WTC11 (cell line): ENCODE measurements around the gene USP15.

ENCODE experiments used
- ELF4 ChIP-seq: sonication (generic); formaldehyde crosslinking; IDR thresholded peaks from 2 replicates; pipeline ENCODE4 v1.8.1; 2022; ENCODE audit warnings: low read depth, mild to moderate bottlenecking, moderate library complexity, missing genetic modification reagents
- NR1H2 ChIP-seq: sonication (generic); formaldehyde crosslinking; IDR thresholded peaks from 2 replicates; pipeline ENCODE4 v1.9.0; 2021; ENCODE audit warnings: mild to moderate bottlenecking, moderate library complexity, missing genetic modification reagents
- NR2C2 ChIP-seq: sonication (generic); formaldehyde crosslinking; IDR thresholded peaks from 2 replicates; pipeline ENCODE4 v1.8.0; 2022; ENCODE audit warnings: mild to moderate bottlenecking, missing genetic modification reagents
- TEAD4 ChIP-seq: sonication (generic); formaldehyde crosslinking; IDR thresholded peaks from 2 replicates; pipeline ENCODE4 v1.8.0; 2022; ENCODE audit warnings: mild to moderate bottlenecking, missing genetic modification reagents
- ZNF121 ChIP-seq: sonication (generic); formaldehyde crosslinking; IDR thresholded peaks from 2 replicates; pipeline ENCODE4 v1.8.0; 2023; ENCODE audit warnings: missing genetic modification reagents
- TF ChIP-seq, protein P1 (sequence below): fragments of 200-600 bp; IDR thresholded peaks from 2 replicates; pipeline ENCODE4 v1.8.0; 2022; ENCODE audit warnings: antibody characterized with exemption
- TF ChIP-seq, protein P2 (sequence below): sonication (generic); formaldehyde crosslinking; IDR thresholded peaks from 2 replicates; pipeline ENCODE4 v1.8.1; 2023; ENCODE audit warnings: mild to moderate bottlenecking, missing genetic modification reagents, moderate library complexity
- TF ChIP-seq, protein P3 (sequence below): sonication (generic); formaldehyde crosslinking; IDR thresholded peaks from 2 replicates; pipeline ENCODE4 v1.8.1; 2022; ENCODE audit warnings: low read depth, missing genetic modification reagents, borderline replicate concordance
- TF ChIP-seq, protein P4 (sequence below): sonication (generic); formaldehyde crosslinking; conservative IDR thresholded peaks from 2 replicates; pipeline ENCODE4 v1.8.1; 2022; ENCODE audit warnings: mild to moderate bottlenecking, missing genetic modification reagents
- TF ChIP-seq, protein P5 (sequence below): sonication (generic); formaldehyde crosslinking; IDR thresholded peaks from 2 replicates; pipeline ENCODE4 v1.8.1; 2023; ENCODE audit warnings: mild to moderate bottlenecking, missing genetic modification reagents
- TF ChIP-seq, protein P6 (sequence below): sonication (generic); formaldehyde crosslinking; IDR thresholded peaks from 2 replicates; pipeline ENCODE4 v1.8.0; 2022; ENCODE audit warnings: mild to moderate bottlenecking, missing genetic modification reagents
- TF ChIP-seq, protein P7 (sequence below): sonication (generic); formaldehyde crosslinking; IDR thresholded peaks from 2 replicates; pipeline ENCODE4 v1.8.0; 2023; ENCODE audit warnings: mild to moderate bottlenecking, missing genetic modification reagents

DNA sequence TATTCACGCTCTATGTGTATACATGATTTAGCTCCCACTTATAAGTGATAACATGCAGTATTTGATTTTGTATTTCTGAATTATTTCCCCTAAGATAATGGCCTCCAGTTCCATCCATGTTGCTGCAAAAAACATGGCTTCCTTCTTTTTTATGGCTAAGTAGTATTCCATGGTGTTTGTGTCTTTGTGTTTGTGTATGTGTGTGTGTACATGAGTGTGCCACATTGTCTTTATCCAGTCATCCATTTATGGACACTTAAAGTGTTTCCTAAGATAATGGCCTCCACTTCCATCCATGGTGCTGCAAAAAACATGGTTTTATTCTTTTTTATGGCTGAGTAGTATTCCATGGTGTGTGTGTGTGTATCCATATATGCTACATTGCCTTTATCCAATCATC, 25.1 kb downstream of the USP15 start:
- TF ChIP-seq, protein P1, sequence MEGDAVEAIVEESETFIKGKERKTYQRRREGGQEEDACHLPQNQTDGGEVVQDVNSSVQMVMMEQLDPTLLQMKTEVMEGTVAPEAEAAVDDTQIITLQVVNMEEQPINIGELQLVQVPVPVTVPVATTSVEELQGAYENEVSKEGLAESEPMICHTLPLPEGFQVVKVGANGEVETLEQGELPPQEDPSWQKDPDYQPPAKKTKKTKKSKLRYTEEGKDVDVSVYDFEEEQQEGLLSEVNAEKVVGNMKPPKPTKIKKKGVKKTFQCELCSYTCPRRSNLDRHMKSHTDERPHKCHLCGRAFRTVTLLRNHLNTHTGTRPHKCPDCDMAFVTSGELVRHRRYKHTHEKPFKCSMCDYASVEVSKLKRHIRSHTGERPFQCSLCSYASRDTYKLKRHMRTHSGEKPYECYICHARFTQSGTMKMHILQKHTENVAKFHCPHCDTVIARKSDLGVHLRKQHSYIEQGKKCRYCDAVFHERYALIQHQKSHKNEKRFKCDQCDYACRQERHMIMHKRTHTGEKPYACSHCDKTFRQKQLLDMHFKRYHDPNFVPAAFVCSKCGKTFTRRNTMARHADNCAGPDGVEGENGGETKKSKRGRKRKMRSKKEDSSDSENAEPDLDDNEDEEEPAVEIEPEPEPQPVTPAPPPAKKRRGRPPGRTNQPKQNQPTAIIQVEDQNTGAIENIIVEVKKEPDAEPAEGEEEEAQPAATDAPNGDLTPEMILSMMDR, result no peak
- TF ChIP-seq, protein P2, sequence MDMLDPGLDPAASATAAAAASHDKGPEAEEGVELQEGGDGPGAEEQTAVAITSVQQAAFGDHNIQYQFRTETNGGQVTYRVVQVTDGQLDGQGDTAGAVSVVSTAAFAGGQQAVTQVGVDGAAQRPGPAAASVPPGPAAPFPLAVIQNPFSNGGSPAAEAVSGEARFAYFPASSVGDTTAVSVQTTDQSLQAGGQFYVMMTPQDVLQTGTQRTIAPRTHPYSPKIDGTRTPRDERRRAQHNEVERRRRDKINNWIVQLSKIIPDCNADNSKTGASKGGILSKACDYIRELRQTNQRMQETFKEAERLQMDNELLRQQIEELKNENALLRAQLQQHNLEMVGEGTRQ (CRISPR knock-in tag), result no peak
- TF ChIP-seq, protein P3, sequence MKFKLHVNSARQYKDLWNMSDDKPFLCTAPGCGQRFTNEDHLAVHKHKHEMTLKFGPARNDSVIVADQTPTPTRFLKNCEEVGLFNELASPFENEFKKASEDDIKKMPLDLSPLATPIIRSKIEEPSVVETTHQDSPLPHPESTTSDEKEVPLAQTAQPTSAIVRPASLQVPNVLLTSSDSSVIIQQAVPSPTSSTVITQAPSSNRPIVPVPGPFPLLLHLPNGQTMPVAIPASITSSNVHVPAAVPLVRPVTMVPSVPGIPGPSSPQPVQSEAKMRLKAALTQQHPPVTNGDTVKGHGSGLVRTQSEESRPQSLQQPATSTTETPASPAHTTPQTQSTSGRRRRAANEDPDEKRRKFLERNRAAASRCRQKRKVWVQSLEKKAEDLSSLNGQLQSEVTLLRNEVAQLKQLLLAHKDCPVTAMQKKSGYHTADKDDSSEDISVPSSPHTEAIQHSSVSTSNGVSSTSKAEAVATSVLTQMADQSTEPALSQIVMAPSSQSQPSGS, result no peak
- TF ChIP-seq, protein P4, sequence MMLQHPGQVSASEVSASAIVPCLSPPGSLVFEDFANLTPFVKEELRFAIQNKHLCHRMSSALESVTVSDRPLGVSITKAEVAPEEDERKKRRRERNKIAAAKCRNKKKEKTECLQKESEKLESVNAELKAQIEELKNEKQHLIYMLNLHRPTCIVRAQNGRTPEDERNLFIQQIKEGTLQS (CRISPR knock-in tag), result no peak
- TF ChIP-seq, protein P5, sequence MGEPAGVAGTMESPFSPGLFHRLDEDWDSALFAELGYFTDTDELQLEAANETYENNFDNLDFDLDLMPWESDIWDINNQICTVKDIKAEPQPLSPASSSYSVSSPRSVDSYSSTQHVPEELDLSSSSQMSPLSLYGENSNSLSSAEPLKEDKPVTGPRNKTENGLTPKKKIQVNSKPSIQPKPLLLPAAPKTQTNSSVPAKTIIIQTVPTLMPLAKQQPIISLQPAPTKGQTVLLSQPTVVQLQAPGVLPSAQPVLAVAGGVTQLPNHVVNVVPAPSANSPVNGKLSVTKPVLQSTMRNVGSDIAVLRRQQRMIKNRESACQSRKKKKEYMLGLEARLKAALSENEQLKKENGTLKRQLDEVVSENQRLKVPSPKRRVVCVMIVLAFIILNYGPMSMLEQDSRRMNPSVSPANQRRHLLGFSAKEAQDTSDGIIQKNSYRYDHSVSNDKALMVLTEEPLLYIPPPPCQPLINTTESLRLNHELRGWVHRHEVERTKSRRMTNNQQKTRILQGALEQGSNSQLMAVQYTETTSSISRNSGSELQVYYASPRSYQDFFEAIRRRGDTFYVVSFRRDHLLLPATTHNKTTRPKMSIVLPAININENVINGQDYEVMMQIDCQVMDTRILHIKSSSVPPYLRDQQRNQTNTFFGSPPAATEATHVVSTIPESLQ (CRISPR knock-in tag), result no peak
- TF ChIP-seq NR2C2 (CRISPR knock-in tag) (no peak), ELF4 (CRISPR knock-in tag) (no peak), NR1H2 (CRISPR knock-in tag) (no peak), TEAD4 (CRISPR knock-in tag) (no peak), ZNF121 (CRISPR knock-in tag) (no peak)
- TF ChIP-seq, protein P6, sequence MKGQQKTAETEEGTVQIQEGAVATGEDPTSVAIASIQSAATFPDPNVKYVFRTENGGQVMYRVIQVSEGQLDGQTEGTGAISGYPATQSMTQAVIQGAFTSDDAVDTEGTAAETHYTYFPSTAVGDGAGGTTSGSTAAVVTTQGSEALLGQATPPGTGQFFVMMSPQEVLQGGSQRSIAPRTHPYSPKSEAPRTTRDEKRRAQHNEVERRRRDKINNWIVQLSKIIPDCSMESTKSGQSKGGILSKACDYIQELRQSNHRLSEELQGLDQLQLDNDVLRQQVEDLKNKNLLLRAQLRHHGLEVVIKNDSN, result no peak
- TF ChIP-seq, protein P7, sequence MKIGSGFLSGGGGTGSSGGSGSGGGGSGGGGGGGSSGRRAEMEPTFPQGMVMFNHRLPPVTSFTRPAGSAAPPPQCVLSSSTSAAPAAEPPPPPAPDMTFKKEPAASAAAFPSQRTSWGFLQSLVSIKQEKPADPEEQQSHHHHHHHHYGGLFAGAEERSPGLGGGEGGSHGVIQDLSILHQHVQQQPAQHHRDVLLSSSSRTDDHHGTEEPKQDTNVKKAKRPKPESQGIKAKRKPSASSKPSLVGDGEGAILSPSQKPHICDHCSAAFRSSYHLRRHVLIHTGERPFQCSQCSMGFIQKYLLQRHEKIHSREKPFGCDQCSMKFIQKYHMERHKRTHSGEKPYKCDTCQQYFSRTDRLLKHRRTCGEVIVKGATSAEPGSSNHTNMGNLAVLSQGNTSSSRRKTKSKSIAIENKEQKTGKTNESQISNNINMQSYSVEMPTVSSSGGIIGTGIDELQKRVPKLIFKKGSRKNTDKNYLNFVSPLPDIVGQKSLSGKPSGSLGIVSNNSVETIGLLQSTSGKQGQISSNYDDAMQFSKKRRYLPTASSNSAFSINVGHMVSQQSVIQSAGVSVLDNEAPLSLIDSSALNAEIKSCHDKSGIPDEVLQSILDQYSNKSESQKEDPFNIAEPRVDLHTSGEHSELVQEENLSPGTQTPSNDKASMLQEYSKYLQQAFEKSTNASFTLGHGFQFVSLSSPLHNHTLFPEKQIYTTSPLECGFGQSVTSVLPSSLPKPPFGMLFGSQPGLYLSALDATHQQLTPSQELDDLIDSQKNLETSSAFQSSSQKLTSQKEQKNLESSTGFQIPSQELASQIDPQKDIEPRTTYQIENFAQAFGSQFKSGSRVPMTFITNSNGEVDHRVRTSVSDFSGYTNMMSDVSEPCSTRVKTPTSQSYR (CRISPR knock-in tag), result no peak
